ENCODE data around the gene HNRNPU.

Gene HNRNPU

GRCh38 chr1:244864253-244865027 is at the start of gene HNRNPU:
Gene HNRNPU (minus strand): TSS chr1:244864543. CDS start chr1:244864307, 236 bp downstream.
- DNase-seq = peak; percentile 98

DNA sequence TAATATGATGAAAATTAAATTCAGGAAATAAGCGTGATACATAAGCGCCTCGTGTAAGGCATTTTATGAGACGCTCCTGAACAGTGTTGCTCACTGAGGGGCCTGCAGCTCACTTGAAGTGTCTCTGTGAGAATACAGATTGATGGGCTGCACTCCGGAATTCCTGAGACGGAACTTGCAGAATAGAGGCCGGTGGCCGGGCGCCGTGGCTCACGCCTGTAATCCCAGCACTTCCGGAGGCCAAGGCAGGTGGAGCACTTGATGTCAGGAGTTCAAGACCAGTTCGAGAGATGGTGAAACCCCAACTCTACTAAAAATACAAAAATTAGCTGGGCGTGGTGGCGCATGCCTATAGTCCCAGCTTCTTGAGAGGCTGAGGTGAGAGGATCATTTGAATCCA is 49.5 kb upstream of the HNRNPU start:
- DNase-seq = no peak

- no peak for DNase-seq
Measured at GRCh38 chr1:244904119-244904518, 39.8 kb upstream of the HNRNPU start.

DNA sequence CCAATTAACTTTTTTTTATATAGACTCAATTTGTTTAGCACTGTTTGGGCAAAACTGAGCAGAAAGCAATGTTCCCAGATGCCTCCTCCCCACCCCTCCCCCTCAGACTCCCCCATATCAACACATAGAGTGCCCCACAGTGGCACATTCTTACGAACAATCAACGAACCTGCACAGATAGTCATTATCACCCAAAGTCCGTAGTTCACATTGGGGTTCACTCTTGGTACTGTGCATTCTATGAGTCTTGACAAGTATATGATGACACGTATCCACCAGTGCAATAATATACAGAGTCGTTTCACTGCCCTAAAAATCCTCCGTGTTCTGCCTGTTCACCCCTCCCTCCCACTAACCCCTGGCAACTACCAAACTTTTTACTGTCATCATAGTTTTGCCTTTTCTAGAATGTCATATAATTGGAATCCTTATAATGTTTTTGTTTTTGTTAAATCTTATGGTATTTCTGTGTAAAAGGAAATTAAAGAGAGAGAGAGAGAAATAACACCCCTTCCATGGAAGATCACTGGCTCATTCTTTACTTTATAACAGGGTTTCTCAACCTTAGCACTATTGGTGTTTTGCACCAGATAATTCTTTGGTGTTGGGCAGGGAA is 37.2 kb upstream of the HNRNPU start:
- no peak for DNase-seq

DNA sequence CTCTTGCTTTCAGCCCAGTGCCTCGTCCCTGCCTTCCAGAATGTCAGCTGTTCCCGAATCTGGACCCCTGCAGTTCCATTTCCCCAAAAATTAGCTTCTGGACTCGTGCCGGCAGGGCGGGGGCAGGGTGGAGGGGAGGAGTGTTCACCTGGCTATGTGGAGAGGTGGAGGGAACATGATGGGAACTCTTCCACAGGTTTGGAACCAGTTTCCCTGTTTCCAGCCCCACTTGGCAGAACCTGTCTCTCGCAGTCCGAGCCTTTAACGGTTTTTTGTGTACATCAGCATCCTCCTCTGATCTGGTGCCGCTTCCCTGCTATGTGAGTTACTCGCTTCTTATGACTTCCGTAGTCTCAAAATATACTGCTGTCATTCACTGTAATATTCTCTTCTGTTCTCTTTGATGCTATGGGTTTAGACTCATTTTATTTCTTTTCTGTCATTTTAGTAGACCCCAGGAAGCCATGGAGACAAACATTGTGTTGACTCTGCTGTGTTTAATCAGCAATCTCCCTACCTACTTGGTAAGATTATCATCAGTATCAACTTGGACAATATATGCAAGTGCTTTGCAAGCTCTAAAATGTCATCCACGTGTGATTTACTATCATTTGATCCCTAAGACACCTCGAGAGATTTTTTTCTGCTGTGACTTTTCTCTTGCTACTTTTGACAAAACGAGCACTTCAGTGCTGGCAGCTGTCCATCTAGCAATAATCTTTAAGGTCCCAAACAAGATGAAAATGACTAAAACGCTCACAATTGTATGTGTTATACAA is 33.3 kb upstream of the HNRNPU start:
- peak; percentile 28 for DNase-seq

DNA sequence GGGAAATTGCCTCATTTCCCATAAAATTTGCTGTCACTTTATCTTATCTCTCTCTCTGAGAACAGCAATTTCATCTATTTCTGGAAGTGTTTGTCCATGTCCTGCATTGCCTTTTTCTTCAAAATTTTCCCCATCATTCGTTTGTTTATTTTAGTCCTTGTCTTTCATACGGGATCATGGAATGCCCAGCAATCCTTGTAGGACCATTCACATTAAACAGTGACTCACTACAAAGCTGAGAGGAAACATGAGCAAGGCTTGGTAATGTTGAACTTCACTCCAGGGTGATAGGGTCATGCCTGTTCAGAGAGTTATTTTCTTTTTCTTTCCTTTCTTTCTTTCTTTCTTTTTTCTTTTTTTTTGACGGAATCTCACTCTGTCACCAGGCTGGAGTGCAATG is 32.2 kb upstream of the HNRNPU start:
- no peak for DNase-seq

- no peak for DNase-seq
Measured at GRCh38 chr1:244893836-244894235, 29.5 kb upstream of the HNRNPU start.

DNA sequence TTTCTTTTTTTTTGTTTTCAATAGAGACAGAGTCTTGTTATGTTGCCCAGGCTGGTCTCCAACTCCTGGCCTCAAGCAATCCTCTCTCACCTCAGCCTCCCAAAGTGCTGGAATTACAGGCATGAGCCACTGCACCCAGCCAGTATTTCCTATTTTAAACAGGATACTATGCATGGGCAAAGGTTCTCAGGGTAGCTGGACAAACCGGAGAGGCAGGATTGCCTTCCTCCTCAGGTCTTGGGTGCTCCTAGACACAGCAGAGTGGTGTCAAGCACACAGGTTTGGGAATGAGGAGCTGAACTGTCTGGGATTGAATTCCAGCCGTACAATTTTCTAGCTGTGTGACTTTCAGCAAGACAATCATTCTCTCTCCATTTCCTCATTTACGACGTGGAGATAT is 22.9 kb upstream of the HNRNPU start:
- no peak for DNase-seq

- no peak for DNase-seq
Measured at GRCh38 chr1:244881552-244882280, 17.4 kb upstream of the HNRNPU start.

DNA sequence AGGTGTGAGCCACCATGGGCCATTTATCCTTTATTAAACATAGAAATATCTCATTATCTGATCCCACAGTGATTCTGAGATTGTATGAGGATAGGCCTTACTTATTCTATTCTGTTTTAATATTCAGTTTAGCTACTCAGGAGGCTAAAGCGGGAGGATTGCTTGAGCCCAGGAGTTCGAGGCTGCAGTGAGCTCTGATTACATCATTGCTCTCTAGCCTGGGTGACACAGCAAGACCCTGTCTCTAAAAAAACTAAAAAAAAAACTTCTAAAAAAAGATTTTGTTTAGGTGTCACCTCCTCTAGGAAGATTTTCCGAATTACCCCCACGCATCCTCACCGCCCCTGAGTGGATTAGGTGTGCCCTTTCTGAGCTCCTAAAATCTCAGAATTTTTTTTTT is 14.3 kb upstream of the HNRNPU start:
- no peak for DNase-seq

GRCh38 chr1:244876228-244876910 is 12.0 kb upstream of the HNRNPU start:
- DNase-seq = no peak

DNA sequence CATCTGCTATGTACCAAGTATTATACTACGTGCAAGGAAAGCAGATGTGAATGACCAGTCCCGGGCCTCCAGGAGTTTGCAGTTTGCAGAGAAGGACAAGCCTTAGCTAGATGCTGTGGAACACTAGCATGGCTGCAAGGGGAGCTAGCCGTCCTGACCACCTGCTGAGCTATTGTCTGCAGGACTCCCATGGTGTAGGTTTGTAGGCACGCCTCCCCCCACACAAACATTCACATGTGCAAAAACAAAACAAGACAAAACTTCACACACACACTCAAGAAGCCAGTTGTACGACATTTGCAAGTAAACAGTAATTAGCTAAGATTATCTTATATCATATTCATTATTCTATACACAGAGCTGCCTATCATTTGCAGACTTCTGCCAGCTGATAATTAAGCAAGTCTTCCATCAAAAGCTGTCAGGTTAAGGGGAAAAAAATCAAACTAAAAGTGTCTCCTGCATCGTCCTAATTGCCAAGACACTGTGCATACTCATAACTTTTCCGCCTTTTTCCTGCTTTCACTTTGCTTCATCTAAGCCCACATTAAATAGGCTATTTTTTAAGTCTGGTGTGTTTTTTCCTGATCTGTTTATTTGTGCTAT is 10.7 kb upstream of the HNRNPU start:
- no peak for DNase-seq

DNA sequence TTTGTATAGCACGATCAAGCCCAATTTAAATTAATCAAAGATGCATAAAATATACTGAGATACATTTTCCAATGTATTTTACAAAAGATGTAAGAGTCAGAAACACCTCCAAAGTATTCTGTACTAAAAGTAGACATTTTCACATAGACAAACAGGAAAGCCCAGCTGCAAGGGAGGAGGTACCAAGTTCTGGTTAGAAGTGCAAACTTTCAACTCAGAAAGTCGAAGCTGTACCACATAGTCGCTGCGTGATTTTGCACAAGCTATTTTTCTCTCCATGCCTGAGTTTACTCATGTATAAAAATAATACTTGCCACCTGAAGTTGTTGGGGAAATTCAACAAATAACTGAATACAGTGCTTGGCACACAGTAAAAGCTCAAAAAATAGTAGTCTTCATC is 5.6 kb upstream of the HNRNPU start:
- no peak for DNase-seq

GRCh38 chr1:244869364-244869827 is 5.1 kb upstream of the HNRNPU start:
- no peak for DNase-seq

- DNase-seq = no peak
Measured at GRCh38 chr1:244868484-244869363, 4.4 kb upstream of the HNRNPU start.

DNA sequence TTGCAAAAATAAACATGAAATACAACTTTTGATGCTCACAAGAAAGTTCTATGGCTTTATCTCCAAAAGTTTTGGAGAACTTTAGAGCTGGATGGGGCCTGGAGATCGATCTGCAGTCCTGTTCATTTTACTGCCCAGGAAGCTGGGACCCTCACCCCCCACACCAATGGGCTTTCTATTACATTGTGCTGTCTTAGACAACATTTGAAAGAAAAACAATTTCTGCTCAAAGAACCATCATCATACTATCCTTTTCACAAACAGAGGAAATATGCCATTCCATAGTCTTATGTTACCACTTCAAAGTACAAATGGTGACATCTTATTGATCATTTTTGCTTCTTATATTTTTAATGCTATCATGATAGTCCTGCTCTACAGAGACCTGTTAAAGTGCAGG is 2.0 kb upstream of the HNRNPU start:
- no peak for DNase-seq

GRCh38 chr1:244865820-244866219 is 1.5 kb upstream of the HNRNPU start:
- no peak for DNase-seq

DNA sequence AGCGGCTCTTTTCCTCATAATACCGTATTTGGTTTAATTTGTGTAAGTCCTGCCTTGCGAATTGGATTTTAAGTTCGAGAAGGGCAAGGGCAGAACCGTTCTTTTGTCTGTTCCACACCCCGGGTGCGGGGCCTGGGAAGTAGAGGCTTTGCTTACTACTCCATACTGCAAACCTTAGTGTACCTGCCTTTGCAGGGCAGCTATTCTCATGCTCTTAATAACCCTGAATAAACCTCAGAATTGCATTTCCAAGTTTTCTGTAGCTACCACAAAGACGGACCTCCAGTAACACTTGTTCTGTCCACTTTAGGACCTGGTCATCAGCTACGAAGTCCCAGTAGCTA is 657 bp upstream of the HNRNPU start:
- peak; percentile 57 for DNase-seq

- DNase-seq = peak; percentile 25
Measured at GRCh38 chr1:244863491-244864252, 671 bp downstream of the HNRNPU start.

All from NCI-H1092 (cell line).